NB4 (cell line): ENCODE results near the gene NUDT3.

Source experiments
- DNase-seq: peaks from one replicate; pipeline ENCODE4 v3.0.0; 2010; ENCODE audit warnings: low read depth
- H3K4me3 ChIP-seq: one replicate; pipeline ENCODE4 v1.5.1; 2011; ENCODE audit warnings: mild to moderate bottlenecking, low read depth, low read length, moderate library complexity
- MYC ChIP-seq: IDR thresholded peaks from 2 replicates; pipeline ENCODE4 v1.6.1; 2011; ENCODE audit warnings: low read depth, low read length
- POLR2A ChIP-seq: IDR thresholded peaks from 2 replicates; pipeline ENCODE4 v1.6.1; 2011; ENCODE audit warnings: mild to moderate bottlenecking; ENCODE audit not compliant: insufficient read length; ENCODE audit errors: extremely low read depth
- TF ChIP-seq, protein P1 (sequence below): IDR thresholded peaks from one replicate; pipeline ENCODE4 v1.5.1; 2012; ENCODE audit warnings: low read depth, low read length
- TF ChIP-seq, protein P2 (sequence below): IDR thresholded peaks from 2 replicates; pipeline ENCODE4 v1.6.1; 2011; ENCODE audit warnings: low read depth, low read length

Gene NUDT3

DNA sequence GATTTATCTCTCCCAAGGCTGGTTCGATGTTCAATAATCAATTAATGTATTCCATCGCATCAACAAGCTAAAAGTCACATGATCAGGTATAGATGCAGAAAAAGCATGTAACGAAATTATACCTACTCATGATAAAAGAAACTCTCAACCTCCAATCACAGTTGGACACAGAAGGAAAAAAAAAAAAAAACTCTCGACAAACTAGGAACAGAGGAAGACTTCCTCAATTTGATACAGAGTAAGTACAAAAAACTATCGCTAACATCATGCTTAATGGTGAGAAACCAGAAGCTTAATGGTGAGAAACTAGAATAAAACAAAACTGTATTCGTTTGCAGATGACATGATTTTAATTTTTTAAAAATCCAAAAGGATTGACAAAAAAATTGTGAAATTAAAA, 81.7 kb downstream of the NUDT3 start:
- DNase-seq = no peak
- TF ChIP-seq, protein P1, sequence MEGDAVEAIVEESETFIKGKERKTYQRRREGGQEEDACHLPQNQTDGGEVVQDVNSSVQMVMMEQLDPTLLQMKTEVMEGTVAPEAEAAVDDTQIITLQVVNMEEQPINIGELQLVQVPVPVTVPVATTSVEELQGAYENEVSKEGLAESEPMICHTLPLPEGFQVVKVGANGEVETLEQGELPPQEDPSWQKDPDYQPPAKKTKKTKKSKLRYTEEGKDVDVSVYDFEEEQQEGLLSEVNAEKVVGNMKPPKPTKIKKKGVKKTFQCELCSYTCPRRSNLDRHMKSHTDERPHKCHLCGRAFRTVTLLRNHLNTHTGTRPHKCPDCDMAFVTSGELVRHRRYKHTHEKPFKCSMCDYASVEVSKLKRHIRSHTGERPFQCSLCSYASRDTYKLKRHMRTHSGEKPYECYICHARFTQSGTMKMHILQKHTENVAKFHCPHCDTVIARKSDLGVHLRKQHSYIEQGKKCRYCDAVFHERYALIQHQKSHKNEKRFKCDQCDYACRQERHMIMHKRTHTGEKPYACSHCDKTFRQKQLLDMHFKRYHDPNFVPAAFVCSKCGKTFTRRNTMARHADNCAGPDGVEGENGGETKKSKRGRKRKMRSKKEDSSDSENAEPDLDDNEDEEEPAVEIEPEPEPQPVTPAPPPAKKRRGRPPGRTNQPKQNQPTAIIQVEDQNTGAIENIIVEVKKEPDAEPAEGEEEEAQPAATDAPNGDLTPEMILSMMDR = no peak
- TF ChIP-seq, protein P2, sequence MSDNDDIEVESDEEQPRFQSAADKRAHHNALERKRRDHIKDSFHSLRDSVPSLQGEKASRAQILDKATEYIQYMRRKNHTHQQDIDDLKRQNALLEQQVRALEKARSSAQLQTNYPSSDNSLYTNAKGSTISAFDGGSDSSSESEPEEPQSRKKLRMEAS = no peak
- TF ChIP-seq POLR2A (no peak), MYC (no peak)
- H3K4me3 ChIP-seq = no peak overlapping the region

DNA sequence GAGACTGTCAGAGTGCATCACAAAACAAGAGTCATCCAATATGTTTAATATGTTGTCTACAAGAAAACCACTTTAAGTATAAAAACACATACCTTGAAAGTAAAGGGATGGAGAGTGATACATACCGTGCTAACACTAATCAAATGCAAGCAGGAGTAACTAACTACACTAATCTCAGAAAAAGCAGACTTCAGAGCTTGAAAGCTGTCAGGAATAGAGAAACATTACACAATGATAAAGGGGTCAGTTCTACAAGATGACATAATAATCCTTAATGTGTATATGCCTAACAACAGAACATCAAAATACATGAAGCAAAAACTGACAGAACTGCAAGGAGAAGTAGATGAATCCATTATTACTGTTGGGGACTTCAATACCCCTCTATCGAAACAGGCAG, 84.0 kb downstream of the NUDT3 start:
- no peak for TF ChIP-seq POLR2A
- TF ChIP-seq, protein P1 = no peak
- TF ChIP-seq MYC = no peak
- TF ChIP-seq, protein P2 = no peak
- no peak for DNase-seq
- H3K4me3 ChIP-seq = no peak overlapping the region

DNA sequence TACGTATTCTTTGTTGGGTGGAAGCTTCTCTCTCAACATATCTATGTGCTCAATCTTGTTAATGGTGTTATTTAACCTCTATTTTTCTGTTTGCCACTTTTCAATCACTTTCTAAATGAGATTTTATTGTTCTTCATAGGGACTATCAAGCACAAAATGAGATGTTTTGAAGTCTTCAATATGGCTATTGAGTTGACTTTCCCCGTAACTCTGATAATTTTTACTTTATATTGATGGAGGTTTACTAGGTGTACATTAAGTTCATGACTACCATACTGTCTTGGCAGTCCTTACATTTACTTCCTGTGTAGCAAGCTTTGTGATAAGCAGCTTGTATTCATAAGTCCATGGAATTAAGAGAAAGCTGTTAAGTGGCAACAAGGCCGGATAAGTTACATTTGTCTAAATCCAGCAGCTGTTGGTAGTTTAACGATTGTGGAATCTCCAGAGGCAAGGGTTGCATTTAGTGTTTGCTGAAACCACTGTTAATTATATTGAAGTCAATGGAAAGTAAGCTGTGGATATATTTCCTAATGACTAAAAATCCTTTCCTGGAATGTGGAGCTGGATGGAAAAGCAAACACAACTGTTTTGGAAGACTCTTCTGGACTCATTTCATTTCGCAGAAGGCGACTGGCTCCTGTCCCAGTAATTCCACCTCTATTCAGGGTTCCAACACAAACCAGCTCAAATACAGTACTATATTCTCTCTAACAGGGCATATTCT, 86.3 kb downstream of the NUDT3 start:
- TF ChIP-seq, protein P2 = no peak
- TF ChIP-seq, protein P1 = no peak
- TF ChIP-seq POLR2A = no peak
- TF ChIP-seq MYC = no peak
- no peak overlapping the region for H3K4me3 ChIP-seq
- no peak for DNase-seq

DNA sequence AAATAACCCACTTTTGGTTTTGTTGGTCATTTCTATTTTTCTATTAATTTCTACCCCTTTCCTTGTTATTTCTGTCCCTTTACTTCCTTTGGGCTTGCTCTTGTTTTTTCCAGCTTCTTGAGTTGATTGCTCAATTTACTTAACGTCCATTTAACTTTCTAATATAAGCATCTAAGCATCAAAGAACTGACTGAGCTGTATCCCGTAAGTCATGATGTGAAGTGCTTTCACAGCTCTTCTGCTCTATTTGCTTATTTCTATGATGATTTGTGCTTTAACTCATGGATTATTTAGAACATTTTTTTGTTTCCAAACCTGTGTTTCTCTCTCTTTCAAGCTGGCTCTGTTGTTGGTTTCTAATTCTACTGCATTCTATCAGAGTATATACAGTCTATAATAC, 87.0 kb downstream of the NUDT3 start:
- TF ChIP-seq POLR2A (no peak), MYC (no peak)
- TF ChIP-seq, protein P2 = no peak
- TF ChIP-seq, protein P1 = no peak
- no peak for DNase-seq
- no peak overlapping the region for H3K4me3 ChIP-seq

DNA sequence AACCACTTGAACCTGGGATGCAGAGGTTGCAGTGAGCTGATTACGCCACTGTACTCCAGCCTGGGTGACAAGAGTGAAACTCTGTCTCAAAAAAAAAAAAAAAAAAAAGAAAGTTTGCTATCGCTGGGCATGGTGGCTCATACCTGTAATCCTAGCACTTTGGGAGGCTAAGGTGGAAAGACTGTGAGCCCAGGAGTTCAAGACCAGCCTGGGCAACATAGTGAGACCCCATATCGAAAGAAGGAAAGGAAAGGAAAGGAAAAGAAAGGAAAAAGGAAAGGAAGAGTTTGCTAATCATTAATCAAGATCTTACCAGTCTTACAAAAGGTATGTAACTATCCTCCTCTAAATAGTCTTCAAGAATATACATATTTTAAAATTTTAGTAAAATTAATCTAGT, 88.3 kb downstream of the NUDT3 start:
- DNase-seq = no peak
- H3K4me3 ChIP-seq = no peak overlapping the region
- TF ChIP-seq, protein P1 = no peak
- TF ChIP-seq POLR2A (no peak), MYC (no peak)
- TF ChIP-seq, protein P2 = no peak
